HepG2 (cell line): Measurements from ENCODE around the gene CHD9. TPM values are rescaled to one million over a fixed set of nuclear protein-coding genes. Genes with fewer than 3 reads are reported as not detected.

Source experiments
- ATRX ChIP-seq: sonication (generic); formaldehyde crosslinking; IDR thresholded peaks from 2 replicates; pipeline ENCODE4 v1.4.0; 2020; ENCODE audit warnings: missing genetic modification reagents, borderline replicate concordance
- BATF2 ChIP-seq: sonication (generic); formaldehyde crosslinking; IDR thresholded peaks from 2 replicates; pipeline ENCODE4 v1.8.0; 2022; ENCODE audit warnings: mild to moderate bottlenecking, missing genetic modification reagents, moderate library complexity
- BRCA1 ChIP-seq: sonication (generic); formaldehyde crosslinking; IDR thresholded peaks from 2 replicates; pipeline ENCODE4 v1.4.0; 2020; ENCODE audit warnings: missing genetic modification reagents
- CTCF ChIP-seq: sonication (generic); formaldehyde crosslinking; IDR thresholded peaks from 2 replicates; pipeline ENCODE4 v1.5.0; 2020; ENCODE audit warnings: mild to moderate bottlenecking, missing genetic modification reagents, moderate library complexity
- FOXA3 ChIP-seq: IDR thresholded peaks from 2 replicates; pipeline ENCODE4 v1.6.1; 2016; ENCODE audit warnings: missing genetic modification reagents, missing compliant biosample characterization
- FOXP1 ChIP-seq, 2 experiments: fragments of 450-650 bp in 1 of 2; IDR thresholded peaks; 2 replicates each; pipeline ENCODE4 v1.6.1; 2017 to 2018; ENCODE audit warnings: antibody characterized with exemption in 1 of 2
- JARID2 ChIP-seq: sonication (generic); formaldehyde crosslinking; IDR thresholded peaks from 2 replicates; pipeline ENCODE4 v1.8.1; 2023; ENCODE audit warnings: missing genetic modification reagents, inconsistent platforms; ENCODE audit not compliant: insufficient replicate concordance
- MTA3 ChIP-seq: sonication (generic); formaldehyde crosslinking; IDR thresholded peaks from 2 replicates; pipeline ENCODE4 v1.4.0; 2020; ENCODE audit warnings: missing genetic modification reagents
- MYNN ChIP-seq: sonication (generic); formaldehyde crosslinking; IDR thresholded peaks from 2 replicates; pipeline ENCODE4 v1.4.0; 2020; ENCODE audit warnings: mild to moderate bottlenecking, low read depth, missing genetic modification reagents
- NKX3-1 ChIP-seq: sonication (generic); formaldehyde crosslinking; IDR thresholded peaks from 2 replicates; pipeline ENCODE4 v1.5.0; 2020; ENCODE audit warnings: missing genetic modification reagents
- POLR2A ChIP-seq, 2 experiments: IDR thresholded peaks; 2 replicates each; pipeline ENCODE4 v1.6.1; 2011; ENCODE audit warnings: low read depth in 2 of 2, low read length in 2 of 2, mild to moderate bottlenecking in 1 of 2, moderate library complexity in 1 of 2; ENCODE audit not compliant: insufficient read depth in 1 of 2
- REST ChIP-seq, 2 experiments: IDR thresholded peaks; 2 replicates each; pipeline ENCODE4 v1.6.1; 2011 to 2012; ENCODE audit warnings: low read length in 2 of 2, borderline replicate concordance in 1 of 2, low read depth in 1 of 2, mild to moderate bottlenecking in 1 of 2, moderate library complexity in 1 of 2
- ZBTB34 ChIP-seq: sonication (generic); formaldehyde crosslinking; IDR thresholded peaks from 2 replicates; pipeline ENCODE4 v1.8.0; 2022; ENCODE audit warnings: mild to moderate bottlenecking, missing genetic modification reagents
- ZBTB42 ChIP-seq: sonication (generic); formaldehyde crosslinking; IDR thresholded peaks from 2 replicates; pipeline ENCODE4 v1.5.0; 2020; ENCODE audit warnings: mild to moderate bottlenecking, missing genetic modification reagents
- ZBTB8A ChIP-seq: sonication (generic); formaldehyde crosslinking; IDR thresholded peaks from 2 replicates; pipeline ENCODE4 v1.4.0; 2020; ENCODE audit warnings: mild to moderate bottlenecking, low read depth, missing genetic modification reagents, borderline replicate concordance
- ZC3H4 ChIP-seq: sonication (generic); formaldehyde crosslinking; IDR thresholded peaks from 2 replicates; pipeline ENCODE4 v1.4.0; 2020; ENCODE audit warnings: missing genetic modification reagents, borderline replicate concordance
- ZFP1 ChIP-seq: IDR thresholded peaks from 2 replicates; pipeline ENCODE4 v1.6.1; 2016
- ZNF101 ChIP-seq: sonication (generic); formaldehyde crosslinking; IDR thresholded peaks from 2 replicates; pipeline ENCODE4 v1.4.0; 2020; ENCODE audit warnings: mild to moderate bottlenecking, low read depth, missing genetic modification reagents, borderline replicate concordance
- ZNF510 ChIP-seq: sonication (generic); formaldehyde crosslinking; IDR thresholded peaks from 2 replicates; pipeline ENCODE4 v1.4.0; 2020; ENCODE audit warnings: low read depth, mild to moderate bottlenecking, missing genetic modification reagents
- ZNF576 ChIP-seq: sonication (generic); formaldehyde crosslinking; IDR thresholded peaks from 2 replicates; pipeline ENCODE4 v1.4.0; 2020; ENCODE audit warnings: mild to moderate bottlenecking, missing genetic modification reagents
- ZNF660 ChIP-seq: sonication (generic); formaldehyde crosslinking; IDR thresholded peaks from 2 replicates; pipeline ENCODE4 v1.5.1; 2020; ENCODE audit warnings: mild to moderate bottlenecking, low read depth, missing genetic modification reagents, borderline replicate concordance
- polyA plus RNA-seq, 8 experiments: library from polyadenylated mRNA; depleted of rRNA in 3 of 8; stranded (reverse) in 7 of 8; unstranded in 1 of 8; fragments of >200 nt; fragmentation: Illumina TruSeq in 4 of 8; extraction: Trizol in 4 of 8; gene quantifications; 2 replicates each; pipeline versions ENCODE4 v1.2.1 to v1.2.3, GENCODE V29; 2011 to 2016; ENCODE audit warnings: low read depth in 4 of 8, missing spikeins in 1 of 8, mixed read lengths in 1 of 8; ENCODE audit not compliant: insufficient read depth in 1 of 8
- total RNA-seq, 5 experiments: library from RNA; depleted of rRNA; stranded (reverse); fragments of >200 nt; fragmentation: Illumina TruSeq; extraction: Trizol; gene quantifications; 2 replicates each; pipeline ENCODE4 v1.2.3, GENCODE V29; 2016; ENCODE audit warnings: low read depth in 1 of 5

CHD9 gene
- total and polyA plus RNA-seq, 2 of the 13 experiments (the other 11 are each of a cell fraction or from before 2014, with no cell fraction given) = 23.4 to 27.7 TPM

GRCh38 chr16:53129281-53130158 lies 74.7 kb downstream of the CHD9 start (continued):
- no peak for TF ChIP-seq FOXP1 (IDR thresholded peaks at IDR 0.05)
- peak; percentile 45; the same call in 1 of the 2 replicates for TF ChIP-seq FOXP1 (CRISPR knock-in tag; IDR thresholded peaks at IDR 0.05)
- TF ChIP-seq NKX3-1 (CRISPR knock-in tag) = no peak; the same call in 1 of the 2 replicates
- no peak for TF ChIP-seq ZBTB8A
- TF ChIP-seq MTA3 (CRISPR knock-in tag) = no peak
- TF ChIP-seq ZNF576 (CRISPR knock-in tag) = no peak
- TF ChIP-seq POLR2A (IDR thresholded peaks at IDR 0.05; ENCODE audit: insufficient read depth in 1 of 2, low read depth in 2 of 2, low read length in 2 of 2) = peak; percentile 34 to 44; a peak in 1 of 4 replicates
- peak; percentile 24; the same call in 1 of the 2 replicates for TF ChIP-seq CTCF (CRISPR knock-in tag)
- no peak; the same call in 1 of the 2 replicates for TF ChIP-seq ZBTB34
- TF ChIP-seq ZC3H4 (CRISPR knock-in tag) = no peak
- TF ChIP-seq ATRX (CRISPR knock-in tag) = no peak
- TF ChIP-seq BATF2 (CRISPR knock-in tag) = no peak
- 0 out of 2 replicates have a peak, but pooled peaks have one; percentile 6 for TF ChIP-seq ZBTB42
- peak; percentile 71 for TF ChIP-seq BRCA1 (CRISPR knock-in tag)
- no peak for TF ChIP-seq ZFP1 (CRISPR knock-in tag)
- TF ChIP-seq MYNN = peak; percentile 73; the same call in 1 of the 2 replicates
- no peak for TF ChIP-seq ZNF510 (CRISPR knock-in tag)
- TF ChIP-seq JARID2 (CRISPR knock-in tag) = no peak
- 0 out of 4 replicates have a peak, but pooled peaks of 1 of the 2 experiments have one; percentile 8 for TF ChIP-seq REST (IDR thresholded peaks at IDR 0.05; ENCODE audit: borderline replicate concordance in 1 of 2, low read depth in 1 of 2, low read length in 2 of 2)
- peak; percentile 33; the same call in 1 of the 2 replicates for TF ChIP-seq FOXA3 (CRISPR knock-in tag)
- TF ChIP-seq ZNF660 (CRISPR knock-in tag) = no peak
- TF ChIP-seq ZNF101 (CRISPR knock-in tag) = no peak
